Central memory CD8-positive, alpha-beta T cell (primary cell): ENCODE measurements around the gene NEAT1.
A peak's percentile ranks its signal among the peaks of the same experiment; 100 is the strongest.

Experiments
- ATAC-seq: fragments of 150-1000 bp; cut with Tn5 transposase; replicated peaks from 2 replicates; pipeline ENCODE4 v1.10.0; 2022; ENCODE audit warnings: mild to moderate bottlenecking, moderate FRiP score, moderate number of reproducible peaks; ENCODE audit not compliant: poor library complexity, severe bottlenecking; ENCODE audit errors: extremely low read depth
- DNase-seq, 2 donors: peaks; one replicate each; pipeline ENCODE4 v3.0.0; 2021; ENCODE audit warnings: low spot score in 2 of 2
- H3K27ac Mint-ChIP-seq: one replicate; pipeline ENCODE4 v1.8.0; 2022; ENCODE audit warnings: low read depth, mild to moderate bottlenecking, moderate library complexity, mixed read lengths
- H3K27me3 Mint-ChIP-seq: one replicate; pipeline ENCODE4 v1.8.0; 2022; ENCODE audit warnings: mixed read lengths
- H3K36me3 Mint-ChIP-seq: one replicate; pipeline ENCODE4 v1.8.0; 2022; ENCODE audit warnings: mild to moderate bottlenecking, moderate library complexity, mixed read lengths; ENCODE audit not compliant: insufficient read depth
- H3K4me1 Mint-ChIP-seq: one replicate; pipeline ENCODE4 v1.8.0; 2022; ENCODE audit warnings: mixed read lengths
- H3K4me3 Mint-ChIP-seq: one replicate; pipeline ENCODE4 v1.8.0; 2022; ENCODE audit warnings: mild to moderate bottlenecking, moderate library complexity, mixed read lengths
- H3K9me3 Mint-ChIP-seq: one replicate; pipeline ENCODE4 v1.8.0; 2022; ENCODE audit warnings: mixed read lengths

The NEAT1 gene

GRCh38 chr11:65393513-65394079, 29.0 kb upstream of the NEAT1 start:
- Mint-ChIP-seq H3K27ac (no peak overlapping the region), H3K36me3 (peaks cover 15% of the 10 kb centered on the region), H3K4me3 (no peak overlapping the region), H3K4me1 (peaks cover 33% of the 10 kb centered on the region), H3K27me3 (no peaks in the 10 kb centered on the region), H3K9me3 (no peaks in the 10 kb centered on the region)
- ATAC-seq (no peak), DNase-seq (no peak)

GRCh38 chr11:65394125-65394536, 28.5 kb upstream of the NEAT1 start:
- ATAC-seq (no peak), DNase-seq (no peak)
- no peaks in the 10 kb centered on the region for H3K27me3 Mint-ChIP-seq
- peaks cover 29% of the 10 kb centered on the region for H3K4me1 Mint-ChIP-seq
- H3K36me3 Mint-ChIP-seq, result peaks cover 15% of the 10 kb centered on the region
- no peaks in the 10 kb centered on the region for H3K9me3 Mint-ChIP-seq
- no peak overlapping the region for H3K27ac Mint-ChIP-seq
- no peak overlapping the region for H3K4me3 Mint-ChIP-seq

- no peak overlapping the region for H3K4me3 Mint-ChIP-seq
- H3K9me3 Mint-ChIP-seq, result no peaks in the 10 kb centered on the region
- no peak overlapping the region for H3K27ac Mint-ChIP-seq
- peaks cover 12% of the 10 kb centered on the region for H3K4me1 Mint-ChIP-seq
- peaks cover 17% of the 10 kb centered on the region for H3K36me3 Mint-ChIP-seq
- DNase-seq, result no peak
- ATAC-seq, result no peak
- H3K27me3 Mint-ChIP-seq, result no peaks in the 10 kb centered on the region
These were observed 26.6 kb upstream of the NEAT1 start for GRCh38 chr11:65395961-65396530.

GRCh38 chr11:65396769-65397745, 25.5 kb upstream of the NEAT1 start:
- Mint-ChIP-seq H3K9me3 (no peaks in the 10 kb centered on the region), H3K27ac (peak overlapping the region; percentile 35), H3K27me3 (no peaks in the 10 kb centered on the region), H3K4me3 (no peak overlapping the region), H3K4me1 (peaks cover 6% of the 10 kb centered on the region), H3K36me3 (peaks cover 17% of the 10 kb centered on the region)
- no peak for ATAC-seq
- no peak for DNase-seq

- Mint-ChIP-seq H3K4me3 (no peak overlapping the region), H3K27me3 (no peaks in the 10 kb centered on the region), H3K9me3 (no peaks in the 10 kb centered on the region), H3K36me3 (peaks cover 25% of the 10 kb centered on the region), H3K4me1 (peaks cover 6% of the 10 kb centered on the region), H3K27ac (no peak overlapping the region)
- no peak for DNase-seq
- ATAC-seq, result no peak
These were observed 24.2 kb upstream of the NEAT1 start for GRCh38 chr11:65398362-65398910.

- H3K27ac Mint-ChIP-seq, result no peak overlapping the region
- ATAC-seq (no peak), DNase-seq (no peak)
- no peaks in the 10 kb centered on the region for H3K9me3 Mint-ChIP-seq
- no peaks in the 10 kb centered on the region for H3K27me3 Mint-ChIP-seq
- peaks cover 23% of the 10 kb centered on the region for H3K36me3 Mint-ChIP-seq
- H3K4me3 Mint-ChIP-seq, result no peak overlapping the region
- H3K4me1 Mint-ChIP-seq, result peaks cover 6% of the 10 kb centered on the region
These were observed 23.3 kb upstream of the NEAT1 start for GRCh38 chr11:65399249-65399648.

GRCh38 chr11:65399845-65400244, 22.8 kb upstream of the NEAT1 start:
- Mint-ChIP-seq H3K9me3 (no peaks in the 10 kb centered on the region), H3K27ac (peak overlapping the region; percentile 22), H3K36me3 (peaks cover 27% of the 10 kb centered on the region), H3K4me1 (peaks cover 6% of the 10 kb centered on the region), H3K4me3 (no peak overlapping the region), H3K27me3 (no peaks in the 10 kb centered on the region)
- no peak for ATAC-seq
- DNase-seq, result no peak

GRCh38 chr11:65400307-65401072, 22.1 kb upstream of the NEAT1 start:
- Mint-ChIP-seq H3K9me3 (no peaks in the 10 kb centered on the region), H3K27ac (peak overlapping the region; percentile 22), H3K4me3 (no peak overlapping the region), H3K4me1 (peaks cover 6% of the 10 kb centered on the region), H3K36me3 (peaks cover 31% of the 10 kb centered on the region), H3K27me3 (no peaks in the 10 kb centered on the region)
- no peak for DNase-seq
- ATAC-seq, result no peak

GRCh38 chr11:65401073-65401802, 21.4 kb upstream of the NEAT1 start:
- H3K4me3 Mint-ChIP-seq, result no peak overlapping the region
- no peaks in the 10 kb centered on the region for H3K9me3 Mint-ChIP-seq
- DNase-seq, result no peak
- H3K27me3 Mint-ChIP-seq, result no peaks in the 10 kb centered on the region
- peak overlapping the region; percentile 86 for H3K27ac Mint-ChIP-seq
- H3K36me3 Mint-ChIP-seq, result peaks cover 37% of the 10 kb centered on the region
- no peak for ATAC-seq
- H3K4me1 Mint-ChIP-seq, result peaks cover 6% of the 10 kb centered on the region

GRCh38 chr11:65401803-65402248, 20.8 kb upstream of the NEAT1 start:
- peaks cover 39% of the 10 kb centered on the region for H3K36me3 Mint-ChIP-seq
- DNase-seq, result no peak
- H3K27me3 Mint-ChIP-seq, result no peaks in the 10 kb centered on the region
- no peak overlapping the region for H3K4me3 Mint-ChIP-seq
- H3K9me3 Mint-ChIP-seq, result no peaks in the 10 kb centered on the region
- ATAC-seq, result no peak
- peaks cover 6% of the 10 kb centered on the region for H3K4me1 Mint-ChIP-seq
- H3K27ac Mint-ChIP-seq, result peak overlapping the region; percentile 86

GRCh38 chr11:65402790-65403189, 19.8 kb upstream of the NEAT1 start:
- Mint-ChIP-seq H3K4me3 (no peak overlapping the region), H3K4me1 (peaks cover 6% of the 10 kb centered on the region), H3K27me3 (no peaks in the 10 kb centered on the region), H3K9me3 (no peaks in the 10 kb centered on the region), H3K27ac (no peak overlapping the region), H3K36me3 (peaks cover 41% of the 10 kb centered on the region)
- ATAC-seq (no peak), DNase-seq (no peak)
